Osteoblast (primary cell): ENCODE measurements around the gene RBFOX2. TPM values are rescaled to one million over a fixed set of nuclear protein-coding genes. Genes with fewer than 3 reads are reported as not detected.
A peak's percentile ranks its signal among the peaks of the same experiment; 100 is the strongest.
"Not testable (repeated sequence)": the region's sequence is repeated elsewhere in the genome, so short reads cannot be mapped to it uniquely, and the experiment has no call there.

ENCODE experiments used
- DNase-seq: peaks from one replicate; pipeline ENCODE4 v3.0.0; 2011; ENCODE audit warnings: low spot score, mixed read lengths; ENCODE audit not compliant: insufficient read length; ENCODE audit errors: missing footprints
- H2AFZ ChIP-seq: 2 replicates; pipeline ENCODE4 v1.6.0; 2011; ENCODE audit warnings: mild to moderate bottlenecking, low read length
- H3K27ac ChIP-seq: 2 replicates; pipeline ENCODE4 v1.5.1; 2011; ENCODE audit warnings: mild to moderate bottlenecking, low read depth, low read length, moderate library complexity
- H3K27me3 ChIP-seq: 2 replicates; pipeline ENCODE4 v1.6.0; 2012; ENCODE audit warnings: mild to moderate bottlenecking, control low read depth, inconsistent platforms, low read length, moderate library complexity; ENCODE audit not compliant: insufficient read depth
- H3K36me3 ChIP-seq: 2 replicates; pipeline ENCODE4 v1.5.1; 2011; ENCODE audit warnings: mild to moderate bottlenecking, low read length, control low read depth, moderate library complexity; ENCODE audit not compliant: insufficient read depth
- H3K4me1 ChIP-seq: 2 replicates; pipeline ENCODE4 v1.5.1; 2011; ENCODE audit warnings: mild to moderate bottlenecking, low read length, control low read depth, moderate library complexity; ENCODE audit not compliant: insufficient read depth
- H3K4me2 ChIP-seq: 2 replicates; pipeline ENCODE4 v1.6.0; 2011; ENCODE audit warnings: mild to moderate bottlenecking, low read length; ENCODE audit not compliant: insufficient read depth
- H3K4me3 ChIP-seq: fragments of 200-600 bp; sonication (generic); 3 replicates; pipeline ENCODE4 v1.5.1; 2012; ENCODE audit warnings: mild to moderate bottlenecking, low read length, inconsistent platforms; ENCODE audit not compliant: insufficient read depth
- H3K79me2 ChIP-seq: 2 replicates; pipeline ENCODE4 v1.6.0; 2012; ENCODE audit warnings: mild to moderate bottlenecking, low read length, control low read depth, inconsistent platforms; ENCODE audit not compliant: insufficient read depth
- H3K9me3 ChIP-seq: 2 replicates; pipeline ENCODE4 v1.5.1; 2011; ENCODE audit warnings: low read depth, low read length, control low read depth
- H4K20me1 ChIP-seq: 2 replicates; pipeline ENCODE4 v1.6.0; 2012; ENCODE audit warnings: mild to moderate bottlenecking, low read length, control low read depth; ENCODE audit not compliant: insufficient read depth
- total RNA-seq: library from RNA; depleted of rRNA; stranded (reverse); fragments of >200 nt; gene quantifications from 2 replicates; pipeline ENCODE4 v1.2.3, GENCODE V29; 2012
- TF ChIP-seq, protein P1 (sequence below): IDR thresholded peaks from 2 replicates; pipeline ENCODE4 v1.5.1; 2011; ENCODE audit warnings: mild to moderate bottlenecking, low read depth, low read length, moderate library complexity; ENCODE audit errors: extremely low read depth

RBFOX2 gene
- total RNA-seq, 1 donor: 171 TPM

DNA sequence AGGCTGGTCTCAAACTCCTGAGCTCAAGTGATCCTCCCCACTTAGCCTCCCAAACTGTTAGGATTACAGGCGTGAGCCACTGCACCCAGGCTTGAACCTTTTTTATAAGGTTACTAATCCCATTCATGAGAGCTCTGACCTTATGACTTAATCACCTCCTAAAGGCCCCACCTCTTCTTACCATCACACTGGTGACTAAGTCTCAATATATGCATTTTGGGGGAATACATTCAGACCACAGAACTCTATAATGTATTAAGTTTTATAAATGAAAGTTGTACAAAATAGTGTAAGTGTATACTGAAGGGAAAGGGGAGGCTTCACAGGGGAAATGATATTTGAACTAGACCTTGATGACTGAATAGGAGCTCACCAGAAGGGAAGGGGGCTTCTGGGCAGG, 28.4 kb upstream of the RBFOX2 start:
- H3K36me3 ChIP-seq: no peaks in the 10 kb centered on the region
- no peaks in the 10 kb centered on the region for H4K20me1 ChIP-seq
- TF ChIP-seq, protein P1, sequence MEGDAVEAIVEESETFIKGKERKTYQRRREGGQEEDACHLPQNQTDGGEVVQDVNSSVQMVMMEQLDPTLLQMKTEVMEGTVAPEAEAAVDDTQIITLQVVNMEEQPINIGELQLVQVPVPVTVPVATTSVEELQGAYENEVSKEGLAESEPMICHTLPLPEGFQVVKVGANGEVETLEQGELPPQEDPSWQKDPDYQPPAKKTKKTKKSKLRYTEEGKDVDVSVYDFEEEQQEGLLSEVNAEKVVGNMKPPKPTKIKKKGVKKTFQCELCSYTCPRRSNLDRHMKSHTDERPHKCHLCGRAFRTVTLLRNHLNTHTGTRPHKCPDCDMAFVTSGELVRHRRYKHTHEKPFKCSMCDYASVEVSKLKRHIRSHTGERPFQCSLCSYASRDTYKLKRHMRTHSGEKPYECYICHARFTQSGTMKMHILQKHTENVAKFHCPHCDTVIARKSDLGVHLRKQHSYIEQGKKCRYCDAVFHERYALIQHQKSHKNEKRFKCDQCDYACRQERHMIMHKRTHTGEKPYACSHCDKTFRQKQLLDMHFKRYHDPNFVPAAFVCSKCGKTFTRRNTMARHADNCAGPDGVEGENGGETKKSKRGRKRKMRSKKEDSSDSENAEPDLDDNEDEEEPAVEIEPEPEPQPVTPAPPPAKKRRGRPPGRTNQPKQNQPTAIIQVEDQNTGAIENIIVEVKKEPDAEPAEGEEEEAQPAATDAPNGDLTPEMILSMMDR: no peak
- H3K27me3 ChIP-seq: no peaks in the 10 kb centered on the region
- H2AFZ ChIP-seq: peak overlapping the region; percentile 12
- no peaks in the 10 kb centered on the region for H3K79me2 ChIP-seq
- no peak overlapping the region for H3K4me3 ChIP-seq
- no peak overlapping the region for H3K4me2 ChIP-seq
- peaks cover 26% of the 10 kb centered on the region for H3K4me1 ChIP-seq
- peak overlapping the region; percentile 25 for H3K27ac ChIP-seq
- no peak for DNase-seq
- H3K9me3 ChIP-seq: no peaks in the 10 kb centered on the region

DNA sequence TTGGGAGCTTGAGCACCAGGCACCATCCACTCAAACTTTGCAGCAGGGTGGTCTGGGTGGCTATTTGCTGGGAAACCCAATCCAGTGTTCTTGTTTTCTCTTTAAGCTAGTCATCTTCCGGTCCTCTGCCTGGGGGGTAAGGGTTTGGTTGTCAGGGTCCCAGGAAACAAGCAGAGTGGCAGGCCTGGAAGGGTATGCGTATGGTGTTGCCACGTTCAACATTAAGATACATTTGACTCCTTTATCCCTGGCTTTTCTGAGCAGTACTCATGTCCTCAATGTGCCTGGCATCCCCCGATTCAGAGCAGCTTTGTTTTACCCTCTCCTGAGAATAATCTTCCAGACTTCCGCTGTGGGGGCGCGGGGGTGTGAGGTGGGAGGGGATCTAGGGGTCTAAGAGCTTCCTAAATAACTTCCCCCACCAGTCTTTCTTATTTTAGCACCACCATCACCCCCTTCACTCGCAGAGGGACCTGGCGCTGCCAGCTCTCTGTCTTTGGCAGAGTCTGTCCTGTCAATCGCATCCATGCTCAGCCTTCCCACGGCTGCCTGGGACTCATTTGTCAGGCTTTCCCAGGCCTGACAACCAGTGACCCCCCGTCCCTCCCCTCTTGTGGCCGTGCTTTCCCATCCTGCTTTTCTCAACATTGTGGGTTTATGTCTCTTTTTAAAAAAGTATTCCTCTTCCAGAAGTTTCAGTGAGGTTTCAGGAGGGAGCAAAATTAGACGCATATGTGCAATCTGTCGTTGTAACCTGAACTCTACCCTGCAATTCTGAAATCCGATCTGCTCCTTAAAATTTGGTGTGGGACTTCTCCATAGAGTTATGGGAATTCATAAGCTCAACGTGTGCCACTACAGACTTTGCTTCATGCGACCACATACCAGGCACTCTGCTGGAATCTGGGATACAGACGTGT, 27.0 kb upstream of the RBFOX2 start:
- Histone ChIP-seq H3K79me2 (no peaks in the 10 kb centered on the region), H3K4me1 (peaks cover 26% of the 10 kb centered on the region), H3K9me3 (no peaks in the 10 kb centered on the region), H3K4me3 (peak overlapping the region; percentile 54), H3K4me2 (peak overlapping the region; percentile 72), H3K27ac (peak overlapping the region; percentile 53), H2AFZ (peak overlapping the region; percentile 96), H4K20me1 (no peaks in the 10 kb centered on the region), H3K36me3 (no peaks in the 10 kb centered on the region), H3K27me3 (no peaks in the 10 kb centered on the region)
- DNase-seq: peak; percentile 82
- TF ChIP-seq, protein P1: no peak

DNA sequence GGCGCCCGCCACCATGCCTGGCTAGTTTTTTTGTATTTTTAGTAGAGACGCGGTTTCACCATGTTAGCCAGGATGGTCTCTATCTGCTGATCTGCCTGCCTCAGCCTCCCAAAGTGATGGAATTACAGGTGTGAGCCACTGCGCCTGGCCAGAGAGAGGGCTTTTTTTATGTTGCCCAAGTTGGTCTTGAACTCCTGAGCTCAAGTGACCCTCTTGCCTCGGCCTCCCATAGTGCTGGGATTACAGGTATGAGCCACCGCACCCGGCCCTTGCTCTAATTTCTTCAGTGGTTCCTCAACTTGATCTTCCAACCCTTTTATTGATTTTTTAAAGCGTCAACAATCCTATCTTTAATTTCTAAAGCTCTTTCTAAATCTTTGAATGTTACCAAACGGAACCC, 25.8 kb upstream of the RBFOX2 start:
- not testable (repeated sequence) for H2AFZ ChIP-seq, H3K27ac ChIP-seq, H3K36me3 ChIP-seq, H4K20me1 ChIP-seq, H3K4me3 ChIP-seq, H3K9me3 ChIP-seq, H3K4me2 ChIP-seq, H3K27me3 ChIP-seq, H3K79me2 ChIP-seq, DNase-seq
- peaks cover 31% of the 10 kb centered on the region for H3K4me1 ChIP-seq

DNA sequence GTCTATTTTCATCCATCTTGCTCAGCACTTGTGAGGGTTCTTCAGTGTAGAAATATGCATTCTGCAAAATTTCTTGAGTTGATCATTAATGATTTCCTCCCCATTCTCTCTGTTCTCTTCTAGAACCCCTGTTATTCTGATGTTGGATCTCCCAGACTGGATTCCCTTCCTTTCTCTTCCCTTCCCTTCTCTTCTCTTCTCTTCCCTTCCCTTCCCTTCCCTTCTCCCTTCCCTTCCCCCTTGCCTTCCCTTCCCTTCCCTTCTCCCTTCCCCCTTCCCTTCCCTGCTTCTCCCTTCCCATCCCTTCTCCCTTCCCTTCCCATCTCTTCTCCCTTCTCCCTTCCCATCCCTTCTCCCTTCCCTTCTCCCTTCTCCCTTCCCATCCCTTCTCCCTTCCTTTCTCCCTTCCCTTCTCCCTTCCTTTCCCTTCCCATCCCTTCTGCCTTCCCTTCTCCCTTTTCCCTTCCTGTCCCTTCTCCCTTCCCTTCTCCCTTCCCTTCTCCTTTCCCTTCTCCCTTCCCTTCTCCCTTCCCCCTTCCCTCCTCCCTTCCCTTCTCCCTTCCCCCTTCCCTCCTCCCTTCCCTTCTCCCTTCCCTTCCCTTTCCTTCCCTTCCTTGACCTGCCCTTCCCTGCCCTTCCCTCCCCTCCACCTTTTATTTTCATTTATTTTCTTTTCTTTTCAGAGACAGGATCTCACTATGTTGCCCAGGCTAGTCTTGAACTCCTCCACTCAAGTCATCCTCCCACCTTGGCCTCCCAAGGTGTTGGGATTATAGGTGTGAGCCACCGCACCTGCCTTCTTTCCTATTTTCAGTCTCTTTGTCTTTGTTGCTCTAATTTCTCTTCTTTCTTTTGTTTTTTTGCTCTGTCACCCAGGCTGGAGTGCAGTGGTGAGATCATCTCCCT, 24.9 kb upstream of the RBFOX2 start:
- Histone ChIP-seq H3K4me1 (peaks cover 35% of the 10 kb centered on the region), H3K27ac (no peak overlapping the region), H3K79me2 (no peaks in the 10 kb centered on the region), H3K9me3 (no peaks in the 10 kb centered on the region), H4K20me1 (no peaks in the 10 kb centered on the region), H3K36me3 (no peaks in the 10 kb centered on the region), H3K27me3 (no peaks in the 10 kb centered on the region), H3K4me3 (no peak overlapping the region), H2AFZ (no peak overlapping the region), H3K4me2 (no peak overlapping the region)
- DNase-seq: no peak
- TF ChIP-seq, protein P1: no peak
